Measurements from ENCODE around the gene PLA2G4E. TPM values are rescaled to one million over a fixed set of nuclear protein-coding genes. Genes with fewer than 3 reads are reported as not detected.

The PLA2G4E gene
- polyA plus RNA-seq, 1 donor (not counting 4 experiments of a cell fraction or from before 2014, with no cell fraction given), result 3.5 TPM

DNA sequence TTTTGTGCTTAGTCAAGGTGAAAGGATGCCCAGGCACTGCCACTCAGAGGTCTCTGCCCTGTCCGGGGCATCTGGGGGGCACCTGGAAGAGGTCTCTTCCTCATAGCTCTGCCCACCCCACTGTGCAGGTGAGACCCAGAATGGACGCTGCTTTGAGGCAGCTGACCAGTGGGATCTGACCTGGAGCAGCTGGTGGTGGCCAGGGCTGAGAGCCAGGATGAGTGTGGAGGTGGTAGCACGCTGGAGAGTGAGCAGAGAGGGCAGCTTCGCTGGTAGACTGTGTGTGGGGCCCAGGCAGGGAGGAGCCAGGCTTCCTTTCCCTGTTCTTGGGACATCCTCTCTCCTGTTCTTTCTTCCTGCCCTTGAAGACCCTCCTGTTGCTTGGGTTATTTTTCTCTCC, 32.2 kb upstream of the PLA2G4E start:
- Histone ChIP-seq H4K20me1 (ENCODE audit: control insufficient read depth, extremely low read depth, insufficient read depth, low read length) (no peaks in the 10 kb centered on the region), H3K4me1 (ENCODE audit: control insufficient read depth, extremely low read depth, insufficient read depth, low read length) (peaks cover 24% of the 10 kb centered on the region), H2AFZ (ENCODE audit: control insufficient read depth, low read length) (no peak overlapping the region), H3K4me2 (ENCODE audit: control insufficient read depth, extremely low read depth, insufficient read depth, low read depth, low read length) (no peak overlapping the region), H3K9me1 (ENCODE audit: control insufficient read depth, extremely low read depth, insufficient read depth, low read length) (no peaks in the 10 kb centered on the region), H3K9me3 (ENCODE audit: control insufficient read depth, low read depth, low read length) (no peaks in the 10 kb centered on the region), H3K27me3 (ENCODE audit: control insufficient read depth, extremely low read depth, insufficient read depth, low read length) (no peaks in the 10 kb centered on the region), H3K79me2 (ENCODE audit: control insufficient read depth, insufficient read depth, low read length) (no peaks in the 10 kb centered on the region), H3K9ac (ENCODE audit: control insufficient read depth, extremely low read depth, insufficient read depth, low read length) (no peak overlapping the region), H3K36me3 (ENCODE audit: control insufficient read depth in 2 of 2, extremely low read depth in 1 of 2, insufficient read depth in 2 of 2, low read length in 2 of 2) (no peaks in the 10 kb centered on the region), H3K27ac (ENCODE audit: control insufficient read depth, insufficient read depth, low read length) (no peak overlapping the region), H3K4me3 (ENCODE audit: control insufficient read depth in 2 of 3, extremely low read depth in 1 of 3, insufficient read depth in 2 of 3, low read depth in 1 of 3, low read length in 3 of 3) (no peak overlapping the region)
- no peak for DNase-seq (ENCODE audit: low read depth, low spot score)
- no peak for TF ChIP-seq EZH2 (IDR thresholded peaks at IDR 0.05; ENCODE audit: low read length)
- TF ChIP-seq, protein P1, sequence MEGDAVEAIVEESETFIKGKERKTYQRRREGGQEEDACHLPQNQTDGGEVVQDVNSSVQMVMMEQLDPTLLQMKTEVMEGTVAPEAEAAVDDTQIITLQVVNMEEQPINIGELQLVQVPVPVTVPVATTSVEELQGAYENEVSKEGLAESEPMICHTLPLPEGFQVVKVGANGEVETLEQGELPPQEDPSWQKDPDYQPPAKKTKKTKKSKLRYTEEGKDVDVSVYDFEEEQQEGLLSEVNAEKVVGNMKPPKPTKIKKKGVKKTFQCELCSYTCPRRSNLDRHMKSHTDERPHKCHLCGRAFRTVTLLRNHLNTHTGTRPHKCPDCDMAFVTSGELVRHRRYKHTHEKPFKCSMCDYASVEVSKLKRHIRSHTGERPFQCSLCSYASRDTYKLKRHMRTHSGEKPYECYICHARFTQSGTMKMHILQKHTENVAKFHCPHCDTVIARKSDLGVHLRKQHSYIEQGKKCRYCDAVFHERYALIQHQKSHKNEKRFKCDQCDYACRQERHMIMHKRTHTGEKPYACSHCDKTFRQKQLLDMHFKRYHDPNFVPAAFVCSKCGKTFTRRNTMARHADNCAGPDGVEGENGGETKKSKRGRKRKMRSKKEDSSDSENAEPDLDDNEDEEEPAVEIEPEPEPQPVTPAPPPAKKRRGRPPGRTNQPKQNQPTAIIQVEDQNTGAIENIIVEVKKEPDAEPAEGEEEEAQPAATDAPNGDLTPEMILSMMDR (optimal IDR thresholded peaks at IDR 0.05 in 1 of 3, IDR thresholded peaks at IDR 0.05 in 1 of 3, conservative IDR thresholded peaks at IDR 0.05 in 1 of 3; ENCODE audit: extremely low read depth in 1 of 3, insufficient read depth in 2 of 3, low read length in 3 of 3), result no peak
- no peak for FAIRE-seq
- dilution Hi-C loops (cut with MboI; ENCODE audit: extremely low pct_ligation_motif_present, low sequenced_read_pairs), result no loop called here

DNA sequence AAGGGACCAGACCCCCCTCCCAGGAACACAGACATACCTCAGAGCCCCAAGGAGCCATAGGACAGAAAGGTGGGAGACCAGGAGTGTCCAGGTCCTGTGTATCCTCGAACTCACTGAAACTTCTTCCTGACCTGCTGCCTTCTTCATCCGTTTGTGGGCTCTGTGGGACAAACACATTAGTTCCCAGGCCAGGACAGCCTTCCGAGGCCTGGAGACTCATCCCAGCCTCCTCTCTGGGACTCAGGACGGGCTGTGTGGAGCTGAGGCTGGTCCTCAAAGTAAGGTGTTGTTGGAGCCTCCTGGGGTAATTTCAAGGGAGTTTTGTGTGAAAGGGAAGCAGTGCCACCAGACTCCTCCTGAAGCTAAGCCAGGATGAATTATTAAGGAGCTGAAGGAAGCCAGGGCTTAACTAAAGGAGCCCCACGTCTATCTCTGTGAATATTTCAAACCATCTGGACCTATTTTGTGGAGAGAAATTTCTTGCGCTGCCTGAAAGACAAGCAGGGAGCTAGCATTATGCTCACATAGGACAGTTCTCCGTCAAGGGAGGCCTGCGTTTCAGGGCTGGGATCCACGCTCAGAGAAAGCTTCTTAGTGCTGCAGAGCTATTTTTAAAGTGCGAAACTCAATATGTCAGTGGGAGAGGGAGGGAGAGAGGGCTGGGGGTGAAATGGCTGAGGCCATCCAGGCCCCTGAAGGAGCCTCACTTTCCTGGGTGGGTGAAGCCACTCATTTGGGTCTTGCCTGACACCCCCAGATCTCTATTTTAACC, 29.8 kb upstream of the PLA2G4E start:
- dilution Hi-C loops (cut with MboI; ENCODE audit: extremely low pct_ligation_motif_present, low sequenced_read_pairs), result no loop called here
- Histone ChIP-seq H3K9me1 (ENCODE audit: control insufficient read depth, extremely low read depth, insufficient read depth, low read length) (no peaks in the 10 kb centered on the region), H3K27ac (ENCODE audit: control insufficient read depth, insufficient read depth, low read length) (no peak overlapping the region), H2AFZ (ENCODE audit: control insufficient read depth, low read length) (no peak overlapping the region), H3K4me3 (ENCODE audit: control insufficient read depth in 2 of 3, extremely low read depth in 1 of 3, insufficient read depth in 2 of 3, low read depth in 1 of 3, low read length in 3 of 3) (no peak overlapping the region), H3K27me3 (ENCODE audit: control insufficient read depth, extremely low read depth, insufficient read depth, low read length) (no peaks in the 10 kb centered on the region), H4K20me1 (ENCODE audit: control insufficient read depth, extremely low read depth, insufficient read depth, low read length) (no peaks in the 10 kb centered on the region), H3K79me2 (ENCODE audit: control insufficient read depth, insufficient read depth, low read length) (no peaks in the 10 kb centered on the region), H3K36me3 (ENCODE audit: control insufficient read depth in 2 of 2, extremely low read depth in 1 of 2, insufficient read depth in 2 of 2, low read length in 2 of 2) (no peaks in the 10 kb centered on the region), H3K9ac (ENCODE audit: control insufficient read depth, extremely low read depth, insufficient read depth, low read length) (no peak overlapping the region), H3K9me3 (ENCODE audit: control insufficient read depth, low read depth, low read length) (no peaks in the 10 kb centered on the region), H3K4me2 (ENCODE audit: control insufficient read depth, extremely low read depth, insufficient read depth, low read depth, low read length) (no peak overlapping the region), H3K4me1 (ENCODE audit: control insufficient read depth, extremely low read depth, insufficient read depth, low read length) (peaks cover 17% of the 10 kb centered on the region)
- FAIRE-seq (no peak), DNase-seq (ENCODE audit: low read depth, low spot score) (no peak)
- TF ChIP-seq EZH2 (IDR thresholded peaks at IDR 0.05; ENCODE audit: low read length), result no peak

Measured in keratinocyte (primary cell).